ENCODE measurements around the gene SPDYC.
"Not testable (repeated sequence)": the region's sequence is repeated elsewhere in the genome, so short reads cannot be mapped to it uniquely, and the experiment has no call there.

Gene SPDYC

GRCh38 chr11:65169164-65169641, 830 bp upstream of the SPDYC start:
- DNase-seq (ENCODE audit: low read depth) = no peak

GRCh38 chr11:65172600-65172999, 2.6 kb downstream of the SPDYC start:
- no peak for DNase-seq (ENCODE audit: low read depth)

DNA sequence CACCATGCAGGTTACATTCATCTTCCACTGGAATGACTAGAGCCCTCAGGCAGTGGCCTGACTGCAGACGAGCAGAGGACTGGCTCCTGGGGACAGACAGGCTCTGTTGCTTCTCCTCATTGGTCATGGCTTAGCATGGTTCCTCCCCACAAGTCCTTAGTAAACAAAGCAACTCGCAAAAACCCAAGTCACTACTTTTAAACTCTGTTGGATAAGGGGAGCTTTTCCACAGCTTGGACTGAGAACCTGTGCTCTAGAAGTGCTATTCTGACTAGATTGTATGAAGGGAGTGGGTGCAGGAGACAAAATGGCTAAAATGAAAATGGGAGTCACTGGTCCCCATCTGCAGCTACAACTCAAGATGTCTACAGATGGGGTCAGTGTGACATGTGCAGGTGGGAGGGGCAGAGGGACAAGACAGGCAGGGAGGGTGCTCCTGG, 4.6 kb downstream of the SPDYC start:
- not testable (repeated sequence) for DNase-seq (ENCODE audit: low read depth)

GRCh38 chr11:65180877-65181568, 11.0 kb downstream of the SPDYC start:
- DNase-seq (ENCODE audit: low read depth) = peak; percentile 34

DNA sequence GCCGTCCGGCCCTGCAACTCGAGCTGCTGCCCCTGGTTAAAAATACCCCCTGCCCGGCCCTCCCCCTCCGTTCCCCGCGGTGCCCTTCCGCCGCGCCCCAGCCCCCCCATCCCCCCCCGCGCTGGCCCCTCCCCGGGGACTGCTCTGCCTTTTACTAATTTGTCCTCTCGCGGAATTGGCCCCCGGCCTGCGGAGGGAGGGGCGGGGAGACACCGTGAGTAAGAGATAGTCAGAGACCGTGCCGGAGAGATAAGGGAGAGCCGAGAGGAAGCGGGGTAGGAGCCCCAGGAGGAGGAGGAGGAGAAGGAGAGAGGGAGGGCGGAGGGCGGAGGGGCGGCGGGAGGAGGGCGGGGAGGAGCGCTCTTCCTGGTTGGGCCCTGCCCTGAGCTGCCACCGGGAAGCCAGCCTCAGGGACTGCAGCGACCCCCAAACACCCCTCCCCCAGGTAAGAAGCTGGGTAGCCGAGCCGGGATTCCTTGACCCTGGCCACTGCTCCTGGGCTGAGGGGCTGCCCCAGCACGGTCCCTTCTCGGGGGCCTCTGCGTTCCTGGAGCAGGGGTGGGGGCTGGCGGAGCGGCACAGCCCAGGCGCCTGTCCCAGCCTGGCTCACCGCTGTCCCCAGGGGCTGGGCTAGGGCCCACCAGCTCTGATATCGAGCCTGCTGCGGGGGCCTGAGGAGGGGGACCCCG, 11.7 kb downstream of the SPDYC start, which contains the start of gene CAPN1:
Gene CAPN1 (plus strand): TSS at position 360 of the 689 bp plus-strand sequence. CDS start 774 bp downstream, outside the sequence.
- peak; percentile 72 for DNase-seq (ENCODE audit: low read depth)

GRCh38 chr11:65182258-65183170, 12.5 kb downstream of the SPDYC start:
- no peak for DNase-seq (ENCODE audit: low read depth)

DNA sequence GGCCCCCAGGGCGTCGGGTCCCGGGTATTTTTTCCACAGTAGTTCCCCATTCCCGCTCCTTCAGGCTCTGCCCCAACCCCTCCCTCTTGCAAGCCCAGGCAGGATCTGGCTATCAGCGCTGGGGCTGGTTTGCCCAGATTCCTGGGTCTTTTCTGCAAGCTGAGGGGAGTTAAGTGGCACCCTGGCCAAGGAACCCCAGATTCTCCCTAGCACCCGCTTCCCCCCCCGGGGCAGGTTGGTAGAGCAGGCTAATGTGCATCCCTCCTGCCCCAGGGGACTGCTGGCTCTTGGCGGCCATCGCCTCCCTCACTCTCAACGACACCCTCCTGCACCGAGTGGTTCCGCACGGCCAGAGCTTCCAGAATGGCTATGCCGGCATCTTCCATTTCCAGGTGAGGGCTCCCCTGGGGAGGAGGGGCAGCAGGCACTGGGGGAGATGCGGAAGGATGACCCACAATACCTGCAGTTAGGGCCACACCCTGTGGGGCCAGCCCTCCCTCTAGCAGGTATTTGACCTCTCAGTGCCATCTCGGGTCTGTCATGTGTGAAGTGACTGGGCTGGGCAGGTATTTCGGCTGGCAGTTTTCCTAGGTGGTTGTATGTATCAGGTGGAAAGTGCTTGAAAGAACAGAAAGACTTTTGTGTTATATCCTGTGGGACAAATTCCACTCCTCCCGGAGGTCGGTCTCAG, 13.3 kb downstream of the SPDYC start:
- no peak for DNase-seq (ENCODE audit: low read depth)

- no peak for DNase-seq (ENCODE audit: low read depth)
These were observed 14.1 kb downstream of the SPDYC start for GRCh38 chr11:65184146-65184545.

DNA sequence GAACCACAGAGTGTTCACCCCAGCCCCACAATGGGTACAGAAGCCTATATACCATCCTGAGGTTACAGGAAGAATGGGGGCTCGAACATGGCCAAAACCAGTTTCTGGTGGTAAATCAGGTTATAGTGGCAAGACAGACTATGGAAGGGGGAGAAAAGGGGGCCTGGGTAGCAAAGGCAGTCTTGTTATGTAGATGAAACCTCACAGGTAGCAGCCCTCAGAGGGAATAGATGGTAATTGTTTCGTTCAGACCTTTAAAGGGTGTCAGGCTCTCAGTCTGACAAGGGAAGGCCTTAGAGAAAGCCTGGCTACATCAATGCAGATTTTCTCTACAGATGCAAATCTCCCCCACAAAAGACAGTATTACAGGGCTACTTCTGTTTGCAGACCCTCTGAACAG, 15.1 kb downstream of the SPDYC start:
- DNase-seq (ENCODE audit: low read depth) = no peak

DNA sequence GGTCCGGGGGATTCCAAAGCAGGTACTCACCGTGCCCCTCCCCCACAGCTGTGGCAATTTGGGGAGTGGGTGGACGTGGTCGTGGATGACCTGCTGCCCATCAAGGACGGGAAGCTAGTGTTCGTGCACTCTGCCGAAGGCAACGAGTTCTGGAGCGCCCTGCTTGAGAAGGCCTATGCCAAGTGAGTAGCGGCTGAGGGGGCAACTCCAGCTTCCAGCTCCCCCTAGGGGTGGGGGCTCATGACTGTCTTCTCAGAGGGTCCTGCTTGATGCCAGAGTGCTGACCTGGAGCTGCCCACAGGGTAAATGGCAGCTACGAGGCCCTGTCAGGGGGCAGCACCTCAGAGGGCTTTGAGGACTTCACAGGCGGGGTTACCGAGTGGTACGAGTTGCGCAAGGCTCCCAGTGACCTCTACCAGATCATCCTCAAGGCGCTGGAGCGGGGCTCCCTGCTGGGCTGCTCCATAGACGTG, 15.9 kb downstream of the SPDYC start:
- no peak for DNase-seq (ENCODE audit: low read depth)

DNA sequence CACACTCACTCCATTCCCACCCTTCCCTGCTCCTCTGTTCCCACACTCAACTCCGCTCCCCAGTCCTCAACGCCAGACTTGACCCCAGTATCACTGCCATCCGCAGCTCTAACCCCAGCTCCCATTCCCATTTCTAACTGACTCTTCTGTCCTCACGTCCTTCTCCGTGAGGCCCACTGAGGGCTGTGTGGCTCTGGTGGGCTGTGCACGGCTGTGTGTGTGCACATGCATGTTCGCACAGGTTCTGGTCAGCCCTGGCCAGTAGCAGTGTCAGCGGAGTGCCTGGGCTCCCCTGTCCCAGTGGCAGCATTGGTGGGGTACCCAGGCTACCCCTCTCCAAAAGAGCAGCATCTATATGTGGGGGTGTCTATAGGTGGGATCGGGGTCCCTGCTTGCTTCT, 16.7 kb downstream of the SPDYC start:
- DNase-seq (ENCODE audit: low read depth) = no peak

DNA sequence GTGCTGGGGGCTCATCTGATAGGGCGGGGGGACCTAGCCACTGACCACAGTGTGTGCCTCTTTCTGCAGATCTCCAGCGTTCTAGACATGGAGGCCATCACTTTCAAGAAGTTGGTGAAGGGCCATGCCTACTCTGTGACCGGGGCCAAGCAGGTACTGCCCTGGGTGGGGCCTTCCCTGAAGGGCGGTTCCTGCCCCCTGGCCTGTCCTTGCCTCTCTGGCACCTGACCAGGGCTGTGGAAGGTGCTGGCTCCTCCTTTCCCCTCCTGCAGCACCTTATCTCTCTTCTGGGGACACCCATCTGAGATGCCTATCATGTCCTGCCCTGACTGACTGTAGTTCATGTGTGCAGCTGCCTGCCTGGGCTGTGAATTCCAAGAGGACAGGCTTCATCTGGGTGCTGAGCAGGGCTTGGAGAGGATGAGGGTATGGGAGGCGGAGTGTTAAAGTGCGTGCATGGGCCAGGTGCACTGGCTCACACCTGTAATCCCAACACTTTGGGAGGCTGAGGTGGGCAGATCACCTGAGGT, 17.2 kb downstream of the SPDYC start:
- no peak for DNase-seq (ENCODE audit: low read depth)

DNA sequence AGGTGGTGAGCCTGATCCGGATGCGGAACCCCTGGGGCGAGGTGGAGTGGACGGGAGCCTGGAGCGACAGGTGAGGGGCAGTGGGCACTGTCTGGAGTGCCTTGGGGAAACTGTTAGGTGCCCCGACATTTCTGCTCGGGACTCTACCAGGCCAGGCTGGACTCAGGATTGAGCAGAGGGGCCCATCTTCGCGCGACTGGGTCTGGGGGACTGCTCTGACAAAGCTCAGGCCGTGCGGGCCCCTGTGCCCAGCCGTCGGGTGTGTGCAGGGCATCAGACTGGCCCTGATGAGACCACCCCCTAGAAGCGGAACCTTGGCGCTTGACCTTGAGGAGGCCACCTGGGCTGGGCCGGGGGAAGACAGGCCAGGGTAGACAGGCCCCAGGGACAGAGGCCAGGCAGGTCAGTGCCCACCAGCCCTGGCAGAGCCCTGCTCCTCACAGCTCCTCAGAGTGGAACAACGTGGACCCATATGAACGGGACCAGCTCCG, 18.0 kb downstream of the SPDYC start:
- no peak for DNase-seq (ENCODE audit: low read depth)

- DNase-seq (ENCODE audit: low read depth) = no peak
These were observed 18.5 kb downstream of the SPDYC start for GRCh38 chr11:65188486-65188885.

GRCh38 chr11:65189191-65189590, 19.2 kb downstream of the SPDYC start:
- DNase-seq (ENCODE audit: low read depth) = no peak

DNA sequence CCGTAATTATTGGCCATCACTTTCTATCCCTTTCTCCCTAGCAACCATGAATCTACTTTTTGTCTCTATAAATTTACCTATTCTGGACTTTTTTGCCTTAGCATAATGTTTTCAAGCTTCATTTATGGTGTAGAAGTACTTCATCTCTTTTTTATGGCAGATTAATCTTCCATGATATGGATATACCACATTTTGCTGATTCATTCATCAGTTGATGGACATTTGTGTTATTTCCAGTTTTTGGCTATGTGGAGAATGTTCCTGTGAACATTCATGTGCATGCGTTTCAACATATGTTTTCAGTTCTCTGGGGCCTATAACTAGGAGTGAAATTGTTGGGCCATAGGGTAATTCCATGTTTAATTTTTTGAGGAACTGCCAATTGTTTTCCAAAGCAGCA, 24.5 kb downstream of the SPDYC start:
- DNase-seq (ENCODE audit: low read depth) = no peak

DNA sequence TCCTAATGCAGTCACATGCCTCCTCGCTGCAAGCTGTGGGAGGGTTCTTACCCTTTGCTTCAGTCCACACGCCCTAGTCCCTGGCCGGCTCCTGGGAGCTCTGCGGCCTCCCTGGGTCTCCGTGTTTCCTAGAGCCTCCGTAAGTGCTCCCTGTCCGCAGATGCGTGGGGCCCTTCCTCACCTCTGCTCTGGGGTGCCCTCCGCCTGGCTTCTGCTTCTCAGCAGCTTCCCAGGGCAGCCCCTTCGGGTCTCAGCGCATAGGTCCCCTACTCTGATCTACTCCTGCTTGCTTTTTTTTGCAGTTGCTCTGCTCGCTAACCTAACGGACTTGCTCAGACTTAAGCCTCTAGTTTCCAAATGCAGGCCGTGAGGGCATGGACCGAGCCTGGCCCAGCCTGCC, 34.1 kb downstream of the SPDYC start:
- DNase-seq (ENCODE audit: low read depth) = no peak

DNA sequence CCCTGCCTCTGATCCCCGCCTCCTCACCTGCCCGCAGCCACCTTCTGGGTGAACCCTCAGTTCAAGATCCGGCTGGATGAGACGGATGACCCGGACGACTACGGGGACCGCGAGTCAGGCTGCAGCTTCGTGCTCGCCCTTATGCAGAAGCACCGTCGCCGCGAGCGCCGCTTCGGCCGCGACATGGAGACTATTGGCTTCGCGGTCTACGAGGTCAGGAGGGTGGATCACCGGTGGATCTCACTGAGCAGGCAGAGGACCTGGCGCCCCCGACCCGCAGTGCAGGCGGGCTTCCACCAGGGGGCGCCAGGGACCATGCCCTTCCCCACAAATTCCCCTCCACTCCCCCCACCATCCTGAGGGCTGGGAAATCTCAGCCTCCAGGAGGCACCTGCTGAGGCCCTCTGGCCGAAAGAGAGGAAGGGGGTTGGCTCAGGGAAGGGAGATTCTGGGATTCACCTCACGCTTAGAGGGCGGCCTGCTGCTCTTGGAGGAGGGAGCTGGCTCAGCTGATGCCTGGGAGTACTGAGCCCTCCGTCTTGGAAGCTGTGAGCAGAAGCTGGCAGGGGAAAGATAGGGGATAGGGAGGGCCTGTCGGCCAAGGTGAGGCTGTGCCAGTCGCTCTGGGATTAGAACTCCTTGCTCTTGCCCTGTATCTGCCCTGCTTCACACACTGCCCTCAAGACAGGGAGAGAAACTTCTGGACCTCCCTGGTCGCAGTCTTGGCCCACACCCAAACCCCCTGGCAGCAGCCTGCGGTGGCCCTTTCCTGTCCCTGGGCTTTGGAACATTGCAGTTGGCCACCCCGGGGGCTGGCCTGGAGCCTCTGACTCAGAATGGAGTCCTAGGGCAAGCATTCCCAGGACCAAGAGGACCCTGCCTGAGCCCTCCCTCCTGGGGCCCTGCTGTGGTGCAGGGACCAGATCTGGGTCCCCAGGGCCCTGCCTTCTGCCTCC, 34.9 kb downstream of the SPDYC start:
- DNase-seq (ENCODE audit: low read depth) = no peak

- DNase-seq (ENCODE audit: low read depth) = no peak
These were observed 35.6 kb downstream of the SPDYC start for GRCh38 chr11:65205602-65205967.

DNA sequence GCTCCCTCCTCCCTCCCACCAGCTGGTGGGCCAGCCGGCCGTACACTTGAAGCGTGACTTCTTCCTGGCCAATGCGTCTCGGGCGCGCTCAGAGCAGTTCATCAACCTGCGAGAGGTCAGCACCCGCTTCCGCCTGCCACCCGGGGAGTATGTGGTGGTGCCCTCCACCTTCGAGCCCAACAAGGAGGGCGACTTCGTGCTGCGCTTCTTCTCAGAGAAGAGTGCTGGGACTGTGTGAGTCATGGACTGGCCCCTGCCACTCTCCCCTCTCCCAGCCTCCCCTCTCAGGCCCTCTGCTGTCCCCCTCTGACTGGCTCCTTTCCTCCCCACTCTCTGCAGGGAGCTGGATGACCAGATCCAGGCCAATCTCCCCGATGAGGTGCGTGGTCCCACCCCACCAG, 36.4 kb downstream of the SPDYC start:
- no peak for DNase-seq (ENCODE audit: low read depth)
